ENCODE data around the gene MSS51.
A peak's percentile ranks its signal among the peaks of the same experiment; 100 is the strongest.

DNA sequence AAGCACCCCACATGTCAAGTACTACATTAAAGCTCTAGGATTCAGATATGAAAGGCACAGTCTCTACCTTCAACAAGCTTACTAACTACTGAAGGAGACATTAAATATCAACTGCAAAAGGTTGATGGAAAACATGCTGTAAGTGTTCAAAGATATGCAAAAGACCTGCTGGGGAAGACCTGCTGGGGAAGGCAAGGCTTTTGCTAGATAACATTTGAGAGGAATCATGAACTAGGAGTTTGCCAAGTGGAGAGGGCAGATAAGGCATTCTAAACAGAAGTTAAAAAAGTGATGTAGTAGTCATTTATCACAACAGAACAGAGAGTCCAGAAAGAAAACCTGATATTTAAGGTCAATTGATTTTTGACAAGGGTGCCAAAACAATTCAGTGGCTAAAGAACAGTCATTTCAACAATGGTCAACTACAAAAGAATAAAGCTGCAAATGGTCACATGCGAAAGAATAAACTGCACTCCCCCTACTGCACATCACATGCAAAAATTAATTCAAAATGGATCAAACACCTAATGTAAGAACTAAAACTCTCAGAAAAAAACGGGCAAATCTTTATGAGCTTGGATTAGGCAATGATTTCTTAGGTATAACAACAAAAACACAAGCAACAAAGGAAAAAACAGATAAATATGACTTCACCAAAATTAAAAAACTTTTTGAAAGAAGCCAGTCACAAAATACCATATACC, 23.0 kb upstream of the MSS51 start:
- TF ChIP-seq, protein P1, sequence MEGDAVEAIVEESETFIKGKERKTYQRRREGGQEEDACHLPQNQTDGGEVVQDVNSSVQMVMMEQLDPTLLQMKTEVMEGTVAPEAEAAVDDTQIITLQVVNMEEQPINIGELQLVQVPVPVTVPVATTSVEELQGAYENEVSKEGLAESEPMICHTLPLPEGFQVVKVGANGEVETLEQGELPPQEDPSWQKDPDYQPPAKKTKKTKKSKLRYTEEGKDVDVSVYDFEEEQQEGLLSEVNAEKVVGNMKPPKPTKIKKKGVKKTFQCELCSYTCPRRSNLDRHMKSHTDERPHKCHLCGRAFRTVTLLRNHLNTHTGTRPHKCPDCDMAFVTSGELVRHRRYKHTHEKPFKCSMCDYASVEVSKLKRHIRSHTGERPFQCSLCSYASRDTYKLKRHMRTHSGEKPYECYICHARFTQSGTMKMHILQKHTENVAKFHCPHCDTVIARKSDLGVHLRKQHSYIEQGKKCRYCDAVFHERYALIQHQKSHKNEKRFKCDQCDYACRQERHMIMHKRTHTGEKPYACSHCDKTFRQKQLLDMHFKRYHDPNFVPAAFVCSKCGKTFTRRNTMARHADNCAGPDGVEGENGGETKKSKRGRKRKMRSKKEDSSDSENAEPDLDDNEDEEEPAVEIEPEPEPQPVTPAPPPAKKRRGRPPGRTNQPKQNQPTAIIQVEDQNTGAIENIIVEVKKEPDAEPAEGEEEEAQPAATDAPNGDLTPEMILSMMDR (conservative IDR thresholded peaks at IDR 0.05; ENCODE audit: low read depth, low read length): peak; percentile 51
- TF ChIP-seq EZH2 (IDR thresholded peaks at IDR 0.05; ENCODE audit: low read length, unreplicated experiment): no peak

Measured in PC-3 (cell line).